H1 (cell line): ENCODE results near the gene CS. TPM values are rescaled to one million over a fixed set of nuclear protein-coding genes. Genes with fewer than 3 reads are reported as not detected.

Source experiments
- JUND ChIP-seq: IDR thresholded peaks from 2 replicates; pipeline ENCODE4 v1.6.1; 2011; ENCODE audit warnings: mild to moderate bottlenecking, improper control_type of control experiment, low read length
- MAFK ChIP-seq: IDR thresholded peaks from 2 replicates; pipeline ENCODE4 v1.6.1; 2012; ENCODE audit warnings: low read depth, mild to moderate bottlenecking, improper control_type of control experiment, low read length
- RFX5 ChIP-seq: IDR thresholded peaks from 2 replicates; pipeline ENCODE4 v1.6.1; 2011; ENCODE audit warnings: low read depth, low read length, improper control_type of control experiment, borderline replicate concordance
- TAF1 ChIP-seq: IDR thresholded peaks from 2 replicates; pipeline ENCODE4 v1.6.1; 2011; ENCODE audit warnings: mild to moderate bottlenecking, low read depth, low read length
- TBP ChIP-seq: IDR thresholded peaks from 2 replicates; pipeline ENCODE4 v1.6.1; 2011; ENCODE audit warnings: low read depth, low read length, improper control_type of control experiment
- polyA plus RNA-seq, 7 experiments: library from polyadenylated mRNA; depleted of rRNA in 3 of 7; stranded (reverse) in 5 of 7; unstranded in 2 of 7; fragments of >200 nt in 5 of 7; fragments of 200-250 nt in 2 of 7; gene quantifications; 1 replicate in 5 of 7; 2 replicates in 1 of 7; 4 replicates in 1 of 7; pipeline versions ENCODE4 v1.2.1 to v1.2.3, GENCODE V29; 2011 to 2013; ENCODE audit warnings: missing spikeins in 2 of 7, mixed read lengths in 2 of 7
- total RNA-seq: library from RNA; stranded (reverse); fragmentation: NEBNext Ultra II Directional; extraction: Animal tissue kit (Norgen Biotek cat#: 25700); gene quantifications from 2 replicates; pipeline ENCODE4 v1.2.1, GENCODE V29; 2021
- TF ChIP-seq, protein P1 (sequence below), 3 experiments: IDR thresholded peaks; 1 replicate in 2 of 3; 2 replicates in 1 of 3; pipeline versions ENCODE4 v1.5.1 to v1.6.1; 2011; ENCODE audit warnings: low read length in 3 of 3, mild to moderate bottlenecking in 3 of 3, inconsistent platforms in 2 of 3, low read depth in 1 of 3, moderate library complexity in 1 of 3; ENCODE audit not compliant: insufficient read depth in 1 of 3; ENCODE audit errors: control extremely low read depth in 1 of 3
- TF ChIP-seq, protein P2 (sequence below): IDR thresholded peaks from 2 replicates; pipeline ENCODE4 v1.6.1; 2012; ENCODE audit warnings: low read length, inconsistent platforms

CS gene
- total and polyA plus RNA-seq, 2 of the 8 experiments (the other 6 are each of a cell fraction or from before 2014, with no cell fraction given), result 96.6 to 238 TPM

- TF ChIP-seq, protein P1, sequence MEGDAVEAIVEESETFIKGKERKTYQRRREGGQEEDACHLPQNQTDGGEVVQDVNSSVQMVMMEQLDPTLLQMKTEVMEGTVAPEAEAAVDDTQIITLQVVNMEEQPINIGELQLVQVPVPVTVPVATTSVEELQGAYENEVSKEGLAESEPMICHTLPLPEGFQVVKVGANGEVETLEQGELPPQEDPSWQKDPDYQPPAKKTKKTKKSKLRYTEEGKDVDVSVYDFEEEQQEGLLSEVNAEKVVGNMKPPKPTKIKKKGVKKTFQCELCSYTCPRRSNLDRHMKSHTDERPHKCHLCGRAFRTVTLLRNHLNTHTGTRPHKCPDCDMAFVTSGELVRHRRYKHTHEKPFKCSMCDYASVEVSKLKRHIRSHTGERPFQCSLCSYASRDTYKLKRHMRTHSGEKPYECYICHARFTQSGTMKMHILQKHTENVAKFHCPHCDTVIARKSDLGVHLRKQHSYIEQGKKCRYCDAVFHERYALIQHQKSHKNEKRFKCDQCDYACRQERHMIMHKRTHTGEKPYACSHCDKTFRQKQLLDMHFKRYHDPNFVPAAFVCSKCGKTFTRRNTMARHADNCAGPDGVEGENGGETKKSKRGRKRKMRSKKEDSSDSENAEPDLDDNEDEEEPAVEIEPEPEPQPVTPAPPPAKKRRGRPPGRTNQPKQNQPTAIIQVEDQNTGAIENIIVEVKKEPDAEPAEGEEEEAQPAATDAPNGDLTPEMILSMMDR (IDR thresholded peaks at IDR 0.05; ENCODE audit: control extremely low read depth in 1 of 3, insufficient read depth in 1 of 3, low read depth in 1 of 3, low read length in 3 of 3), result no peak
- TF ChIP-seq MAFK, result no peak
- TF ChIP-seq JUND, result no peak
- no peak for TF ChIP-seq TBP
- TF ChIP-seq, protein P2, sequence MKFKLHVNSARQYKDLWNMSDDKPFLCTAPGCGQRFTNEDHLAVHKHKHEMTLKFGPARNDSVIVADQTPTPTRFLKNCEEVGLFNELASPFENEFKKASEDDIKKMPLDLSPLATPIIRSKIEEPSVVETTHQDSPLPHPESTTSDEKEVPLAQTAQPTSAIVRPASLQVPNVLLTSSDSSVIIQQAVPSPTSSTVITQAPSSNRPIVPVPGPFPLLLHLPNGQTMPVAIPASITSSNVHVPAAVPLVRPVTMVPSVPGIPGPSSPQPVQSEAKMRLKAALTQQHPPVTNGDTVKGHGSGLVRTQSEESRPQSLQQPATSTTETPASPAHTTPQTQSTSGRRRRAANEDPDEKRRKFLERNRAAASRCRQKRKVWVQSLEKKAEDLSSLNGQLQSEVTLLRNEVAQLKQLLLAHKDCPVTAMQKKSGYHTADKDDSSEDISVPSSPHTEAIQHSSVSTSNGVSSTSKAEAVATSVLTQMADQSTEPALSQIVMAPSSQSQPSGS, result no peak
- TF ChIP-seq TAF1, result no peak
- TF ChIP-seq RFX5, result no peak
These were observed 26.0 kb upstream of the CS start (continued) for GRCh38 chr12:56326126-56326525.
